ENCODE measurements around the gene KCNMA1. TPM values are rescaled to one million over a fixed set of nuclear protein-coding genes. Genes with fewer than 3 reads are reported as not detected.

The KCNMA1 gene
- total and polyA plus RNA-seq, 10 of the 15 experiments (the other 5 are each of a cell fraction or from before 2014, with no cell fraction given), result 8.5 to 77.0 (median 21.3) TPM

DNA sequence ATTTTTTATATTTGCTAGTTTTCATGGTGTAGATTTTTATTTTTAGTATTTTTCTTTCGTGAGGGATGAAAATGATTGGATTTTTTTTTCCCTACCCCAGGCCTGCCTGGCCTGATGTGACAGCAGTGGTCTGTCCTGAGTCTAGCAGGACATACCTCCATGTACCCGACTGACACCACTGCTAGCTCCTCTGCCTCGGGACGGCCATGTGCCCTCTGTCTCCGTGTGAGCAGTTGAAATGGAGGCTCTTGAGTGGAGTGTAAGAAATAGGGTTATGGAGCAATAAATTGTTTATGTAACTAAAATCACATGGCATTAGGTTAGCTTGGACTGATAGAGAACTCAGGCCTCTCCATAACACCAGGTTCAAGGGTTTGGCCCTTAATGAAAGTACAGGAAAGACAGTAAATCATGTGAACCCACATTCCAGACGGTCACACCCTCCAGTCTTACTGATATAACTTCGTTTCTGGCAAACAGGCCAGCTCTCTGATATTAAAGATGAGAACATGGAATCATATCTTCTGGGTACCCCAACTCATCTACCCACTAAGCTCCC lies 734.1 kb downstream of the KCNMA1 start:
- no peak overlapping the region for H3K4me3 ChIP-seq
- BruUV-seq (replicated peaks), result no TSS peak
- no peaks in the 10 kb centered on the region for H3K79me2 ChIP-seq (ENCODE audit: control insufficient read depth, insufficient read depth, low read length)
- 15% methylated on average over 7 of the region's 7 CpGs for WGBS (ENCODE audit: insufficient coverage, insufficient replicate concordance, low lambda C conversion rate, missing lambda C conversion rate)
- ChIA-PET SMC1A (ENCODE audit: uncharacterized antibody, unreplicated experiment) (interaction anchor here (0.6 to 0.9 kb wide), 2 partner anchors 17 to 33 kb away, joined by 3 read pairs; no protein-coding TSS in a partner anchor), CTCF (interaction anchor here (1.1 to 1.6 kb wide), 4 partner anchors 21 to 272 kb away, joined by 3 to 4 read pairs (median 4); no protein-coding TSS in a partner anchor), RAD21 (ENCODE audit: unreplicated experiment) (interaction anchor here (1.2 to 1.5 kb wide), 2 partner anchors 30 to 35 kb away, joined by 3 to 4 read pairs; no protein-coding TSS in a partner anchor), POLR2A (no interaction called here)
- in situ Hi-C loops (cut with MboI), result no loop called here
- ATAC-seq, result no peak
- H3K36me3 ChIP-seq (ENCODE audit: control insufficient read depth in 2 of 2, insufficient read depth in 2 of 2, low read length in 1 of 2), result no peaks in the 10 kb centered on the region; a peak in 1 of 4 replicates
- no peak for DNase-seq (ENCODE audit: low read depth, low spot score)
- no peaks in the 10 kb centered on the region for H3K27me3 ChIP-seq (replicated peaks in 1 of 2; ENCODE audit: control insufficient read depth in 2 of 2, insufficient read depth in 2 of 2, low read length in 1 of 2)
- no peak overlapping the region for H3K4me2 ChIP-seq (ENCODE audit: control insufficient read depth, insufficient read depth)
- no peaks in the 10 kb centered on the region for H3K9me3 ChIP-seq (replicated peaks; ENCODE audit: control insufficient read depth, insufficient read depth, low read length)
- no peak overlapping the region for H3K9ac ChIP-seq (ENCODE audit: control insufficient read depth, insufficient read depth, low read length)
- no peak overlapping the region for H3K27ac ChIP-seq (ENCODE audit: control insufficient read depth, insufficient read depth)
- TF ChIP-seq MEF2A (IDR thresholded peaks at IDR 0.05; ENCODE audit: insufficient read depth, low read depth, low read length), result no peak
- TF ChIP-seq, protein P1, sequence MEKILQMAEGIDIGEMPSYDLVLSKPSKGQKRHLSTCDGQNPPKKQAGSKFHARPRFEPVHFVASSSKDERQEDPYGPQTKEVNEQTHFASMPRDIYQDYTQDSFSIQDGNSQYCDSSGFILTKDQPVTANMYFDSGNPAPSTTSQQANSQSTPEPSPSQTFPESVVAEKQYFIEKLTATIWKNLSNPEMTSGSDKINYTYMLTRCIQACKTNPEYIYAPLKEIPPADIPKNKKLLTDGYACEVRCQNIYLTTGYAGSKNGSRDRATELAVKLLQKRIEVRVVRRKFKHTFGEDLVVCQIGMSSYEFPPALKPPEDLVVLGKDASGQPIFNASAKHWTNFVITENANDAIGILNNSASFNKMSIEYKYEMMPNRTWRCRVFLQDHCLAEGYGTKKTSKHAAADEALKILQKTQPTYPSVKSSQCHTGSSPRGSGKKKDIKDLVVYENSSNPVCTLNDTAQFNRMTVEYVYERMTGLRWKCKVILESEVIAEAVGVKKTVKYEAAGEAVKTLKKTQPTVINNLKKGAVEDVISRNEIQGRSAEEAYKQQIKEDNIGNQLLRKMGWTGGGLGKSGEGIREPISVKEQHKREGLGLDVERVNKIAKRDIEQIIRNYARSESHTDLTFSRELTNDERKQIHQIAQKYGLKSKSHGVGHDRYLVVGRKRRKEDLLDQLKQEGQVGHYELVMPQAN (conservative IDR thresholded peaks at IDR 0.05), result no peak
- no peak for TF ChIP-seq NR2C1 (IDR thresholded peaks at IDR 0.05)
- no peak for TF ChIP-seq SREBF1 (IDR thresholded peaks at IDR 0.05; ENCODE audit: low read length)
- TF ChIP-seq POLR2A (IDR thresholded peaks at IDR 0.05; ENCODE audit: low read depth, low read length), result no peak
- TF ChIP-seq CHD4 (IDR thresholded peaks at IDR 0.05), result no peak
- TF ChIP-seq HDGF (IDR thresholded peaks at IDR 0.05), result no peak
- TF ChIP-seq, protein P2, sequence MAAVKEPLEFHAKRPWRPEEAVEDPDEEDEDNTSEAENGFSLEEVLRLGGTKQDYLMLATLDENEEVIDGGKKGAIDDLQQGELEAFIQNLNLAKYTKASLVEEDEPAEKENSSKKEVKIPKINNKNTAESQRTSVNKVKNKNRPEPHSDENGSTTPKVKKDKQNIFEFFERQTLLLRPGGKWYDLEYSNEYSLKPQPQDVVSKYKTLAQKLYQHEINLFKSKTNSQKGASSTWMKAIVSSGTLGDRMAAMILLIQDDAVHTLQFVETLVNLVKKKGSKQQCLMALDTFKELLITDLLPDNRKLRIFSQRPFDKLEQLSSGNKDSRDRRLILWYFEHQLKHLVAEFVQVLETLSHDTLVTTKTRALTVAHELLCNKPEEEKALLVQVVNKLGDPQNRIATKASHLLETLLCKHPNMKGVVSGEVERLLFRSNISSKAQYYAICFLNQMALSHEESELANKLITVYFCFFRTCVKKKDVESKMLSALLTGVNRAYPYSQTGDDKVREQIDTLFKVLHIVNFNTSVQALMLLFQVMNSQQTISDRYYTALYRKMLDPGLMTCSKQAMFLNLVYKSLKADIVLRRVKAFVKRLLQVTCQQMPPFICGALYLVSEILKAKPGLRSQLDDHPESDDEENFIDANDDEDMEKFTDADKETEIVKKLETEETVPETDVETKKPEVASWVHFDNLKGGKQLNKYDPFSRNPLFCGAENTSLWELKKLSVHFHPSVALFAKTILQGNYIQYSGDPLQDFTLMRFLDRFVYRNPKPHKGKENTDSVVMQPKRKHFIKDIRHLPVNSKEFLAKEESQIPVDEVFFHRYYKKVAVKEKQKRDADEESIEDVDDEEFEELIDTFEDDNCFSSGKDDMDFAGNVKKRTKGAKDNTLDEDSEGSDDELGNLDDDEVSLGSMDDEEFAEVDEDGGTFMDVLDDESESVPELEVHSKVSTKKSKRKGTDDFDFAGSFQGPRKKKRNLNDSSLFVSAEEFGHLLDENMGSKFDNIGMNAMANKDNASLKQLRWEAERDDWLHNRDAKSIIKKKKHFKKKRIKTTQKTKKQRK (IDR thresholded peaks at IDR 0.05; ENCODE audit: low read depth, low read length), result no peak
- TF ChIP-seq NR2C2 (IDR thresholded peaks at IDR 0.05; ENCODE audit: borderline replicate concordance, control insufficient read depth, insufficient read length, low read depth), result no peak
- no peak for TF ChIP-seq CHD1 (IDR thresholded peaks at IDR 0.05; ENCODE audit: low read depth, low read length)
- TF ChIP-seq ZNF622 (IDR thresholded peaks at IDR 0.05), result no peak
- no peak for TF ChIP-seq POLR2AphosphoS2 (IDR thresholded peaks at IDR 0.05; ENCODE audit: low read depth, low read length)
- TF ChIP-seq TCF12 (IDR thresholded peaks at IDR 0.05; ENCODE audit: low read depth, low read length), result no peak
- no peak for TF ChIP-seq BMI1 (IDR thresholded peaks at IDR 0.05; ENCODE audit: borderline replicate concordance)
- no peak for TF ChIP-seq MTA3 (IDR thresholded peaks at IDR 0.05; ENCODE audit: borderline replicate concordance, low read length)
- H2AFZ ChIP-seq (ENCODE audit: control insufficient read depth, low read depth, low read length), result no peak overlapping the region
- no peak for FAIRE-seq
- no peaks in the 10 kb centered on the region for H4K20me1 ChIP-seq (ENCODE audit: control insufficient read depth, insufficient read depth)
- intact Hi-C loops (cut with micrococcal nuclease; ENCODE audit: unreplicated experiment), result no loop called here
- no peaks in the 10 kb centered on the region for H3K4me1 ChIP-seq (ENCODE audit: control insufficient read depth, insufficient read depth, low read length)
